SIG-M5 treated with dmso at 0.1 percent for 504 hours (cell line): ENCODE data around the gene IL12A.

Experiments
- DNase-seq: peaks from one replicate; lab custom pipeline; 2025; ENCODE audit not compliant: unreplicated experiment; lab: John Stamatoyannopoulos, UW

Gene IL12A

DNA sequence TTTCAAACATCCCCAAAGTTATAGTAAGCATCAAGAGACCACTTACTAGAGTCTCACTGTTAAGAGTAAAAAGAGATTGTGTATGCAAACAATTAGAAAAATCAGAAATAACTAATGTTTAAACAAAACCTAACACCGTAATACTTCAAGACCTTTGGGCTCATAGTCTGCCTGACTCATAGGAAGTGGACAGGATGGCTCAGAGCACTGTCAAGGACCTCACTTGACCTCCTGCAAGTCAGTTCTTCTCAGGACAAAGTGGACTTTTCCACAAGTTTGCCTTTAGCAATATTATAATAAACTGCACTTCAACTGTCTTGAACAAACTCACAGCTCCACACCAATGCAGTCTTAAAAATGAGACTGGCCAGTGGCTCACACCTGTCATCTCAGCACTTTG is 34.8 kb downstream of the IL12A start:
- no peak for DNase-seq

- peak; percentile 55 for DNase-seq
Observed at GRCh38 chr3:160027541-160028195, 39.0 kb downstream of the IL12A start.

DNA sequence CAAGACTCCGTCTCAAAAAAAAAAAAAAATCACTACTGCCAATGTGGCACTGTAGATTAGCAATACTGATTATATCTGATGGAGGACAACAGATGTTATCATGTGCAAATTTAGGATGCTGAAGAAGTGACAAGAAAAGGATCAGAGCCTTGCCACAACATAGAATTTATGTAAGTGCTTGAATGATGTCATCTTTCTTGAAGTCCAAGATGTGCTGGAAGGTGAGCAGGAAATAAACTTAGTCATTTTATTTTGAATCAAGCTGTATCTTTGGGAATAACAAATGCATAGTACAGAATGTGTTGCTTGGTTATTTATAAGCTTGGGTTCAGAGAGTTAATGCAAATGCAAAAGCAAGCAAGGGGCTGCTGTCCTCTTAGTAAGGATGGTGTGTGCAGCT is 47.1 kb downstream of the IL12A start:
- no peak for DNase-seq

DNA sequence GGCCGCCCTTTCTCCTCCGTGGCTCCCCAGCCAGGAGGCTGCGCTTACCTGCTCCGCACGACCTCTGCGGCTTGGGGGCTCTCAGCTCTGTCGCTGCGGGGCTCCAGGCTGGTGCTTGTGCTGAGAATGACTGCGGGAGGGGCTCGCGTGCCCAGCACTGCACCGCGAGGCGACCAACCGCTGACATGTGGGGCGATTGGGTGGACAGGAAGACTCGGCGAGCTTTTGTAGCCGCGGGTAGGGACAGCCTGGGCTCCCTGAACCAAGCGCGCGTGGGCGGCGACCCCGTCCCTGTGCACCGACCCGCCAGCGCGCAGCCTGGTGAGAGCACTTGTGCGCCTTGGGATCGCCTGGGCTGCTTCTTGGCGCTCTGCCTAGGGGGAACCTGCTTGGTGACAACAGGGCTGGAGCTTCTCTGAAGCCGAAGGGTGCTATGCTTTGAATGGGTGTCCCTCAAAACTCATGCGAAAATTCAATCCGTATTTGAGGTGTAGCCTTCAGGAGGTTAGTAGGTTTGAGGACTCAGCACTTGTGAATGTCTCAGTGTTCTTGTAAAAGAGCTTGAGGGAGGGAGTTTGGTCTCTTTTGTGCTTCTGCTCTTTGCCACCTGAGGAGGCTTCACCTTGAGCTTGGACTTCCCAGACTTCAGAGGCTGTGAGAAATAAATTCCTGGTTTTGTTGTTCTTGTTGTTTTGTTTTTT is 50.4 kb downstream of the IL12A start:
- no peak for DNase-seq

DNA sequence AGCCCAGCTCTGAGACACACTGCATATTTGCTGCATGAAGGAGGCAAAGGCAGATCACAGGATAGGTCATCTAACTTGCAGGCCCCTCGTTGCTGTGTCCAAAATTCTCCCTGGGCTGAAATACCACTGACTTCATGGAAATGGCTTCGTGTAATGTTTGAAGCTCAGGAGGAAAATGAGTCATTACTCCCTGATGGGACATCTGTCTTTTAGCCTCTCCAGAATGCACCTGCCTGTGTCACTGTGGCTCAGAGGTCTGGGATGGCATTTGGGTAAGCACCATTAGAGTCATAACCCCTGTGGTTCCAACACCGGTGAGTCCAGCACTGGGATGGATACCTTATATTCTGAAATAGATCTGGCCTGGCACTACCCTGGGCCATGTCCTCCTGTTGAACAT is 51.5 kb downstream of the IL12A start:
- DNase-seq, result no peak

GRCh38 chr3:160041465-160041864 is 52.8 kb downstream of the IL12A start:
- DNase-seq, result no peak

- DNase-seq, result no peak
Observed at GRCh38 chr3:160044121-160044520, 55.5 kb downstream of the IL12A start.
